ENCODE results near the gene OGDH. TPM values are rescaled to one million over a fixed set of nuclear protein-coding genes. Genes with fewer than 3 reads are reported as not detected.

Gene OGDH
- total RNA-seq, 2 donors from 2014 or later = 36.1 to 46.1 TPM

DNA sequence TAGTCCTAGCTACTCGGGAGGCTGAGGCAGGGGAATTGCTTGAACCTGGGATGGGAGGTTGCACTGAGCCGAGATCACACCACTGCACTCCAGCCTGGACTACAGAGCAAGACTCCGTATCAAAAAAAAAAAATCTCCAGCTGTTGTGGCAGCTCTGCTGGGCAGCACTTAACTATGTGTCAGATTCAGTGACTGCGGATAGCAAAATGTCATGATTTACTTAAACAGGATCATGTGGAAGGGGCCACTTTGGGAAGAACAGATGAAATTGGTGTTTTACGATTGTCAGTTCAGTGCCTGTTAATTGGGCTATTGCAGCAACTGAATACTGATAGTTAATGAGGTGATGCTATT lies 15.3 kb downstream of the OGDH start:
- no peaks in the 10 kb centered on the region for H3K36me3 ChIP-seq (replicated peaks in 1 of 2; ENCODE audit: insufficient read depth in 1 of 2, low read depth in 2 of 2)
- ATAC-seq (no peak), DNase-seq (no peak)
- no peak overlapping the region for H3K4me3 ChIP-seq
- H3K9me3 ChIP-seq = no peaks in the 10 kb centered on the region
- intact Hi-C loops (cut with DNase I) = no loop called here
- H3K27ac ChIP-seq = peak overlapping the region in 2 of 4 donors; percentile 14 to 73
- H3K4me1 ChIP-seq = peaks cover 40% of the 10 kb centered on the region
- no peaks in the 10 kb centered on the region for H3K27me3 ChIP-seq
- no peak for TF ChIP-seq POLR2A (IDR thresholded peaks at IDR 0.05)
- TF ChIP-seq, protein P1, sequence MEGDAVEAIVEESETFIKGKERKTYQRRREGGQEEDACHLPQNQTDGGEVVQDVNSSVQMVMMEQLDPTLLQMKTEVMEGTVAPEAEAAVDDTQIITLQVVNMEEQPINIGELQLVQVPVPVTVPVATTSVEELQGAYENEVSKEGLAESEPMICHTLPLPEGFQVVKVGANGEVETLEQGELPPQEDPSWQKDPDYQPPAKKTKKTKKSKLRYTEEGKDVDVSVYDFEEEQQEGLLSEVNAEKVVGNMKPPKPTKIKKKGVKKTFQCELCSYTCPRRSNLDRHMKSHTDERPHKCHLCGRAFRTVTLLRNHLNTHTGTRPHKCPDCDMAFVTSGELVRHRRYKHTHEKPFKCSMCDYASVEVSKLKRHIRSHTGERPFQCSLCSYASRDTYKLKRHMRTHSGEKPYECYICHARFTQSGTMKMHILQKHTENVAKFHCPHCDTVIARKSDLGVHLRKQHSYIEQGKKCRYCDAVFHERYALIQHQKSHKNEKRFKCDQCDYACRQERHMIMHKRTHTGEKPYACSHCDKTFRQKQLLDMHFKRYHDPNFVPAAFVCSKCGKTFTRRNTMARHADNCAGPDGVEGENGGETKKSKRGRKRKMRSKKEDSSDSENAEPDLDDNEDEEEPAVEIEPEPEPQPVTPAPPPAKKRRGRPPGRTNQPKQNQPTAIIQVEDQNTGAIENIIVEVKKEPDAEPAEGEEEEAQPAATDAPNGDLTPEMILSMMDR (IDR thresholded peaks at IDR 0.05) = no peak
- 77 to 83% methylated on average over 5 of the region's 5 CpGs for WGBS, 2 donors

DNA sequence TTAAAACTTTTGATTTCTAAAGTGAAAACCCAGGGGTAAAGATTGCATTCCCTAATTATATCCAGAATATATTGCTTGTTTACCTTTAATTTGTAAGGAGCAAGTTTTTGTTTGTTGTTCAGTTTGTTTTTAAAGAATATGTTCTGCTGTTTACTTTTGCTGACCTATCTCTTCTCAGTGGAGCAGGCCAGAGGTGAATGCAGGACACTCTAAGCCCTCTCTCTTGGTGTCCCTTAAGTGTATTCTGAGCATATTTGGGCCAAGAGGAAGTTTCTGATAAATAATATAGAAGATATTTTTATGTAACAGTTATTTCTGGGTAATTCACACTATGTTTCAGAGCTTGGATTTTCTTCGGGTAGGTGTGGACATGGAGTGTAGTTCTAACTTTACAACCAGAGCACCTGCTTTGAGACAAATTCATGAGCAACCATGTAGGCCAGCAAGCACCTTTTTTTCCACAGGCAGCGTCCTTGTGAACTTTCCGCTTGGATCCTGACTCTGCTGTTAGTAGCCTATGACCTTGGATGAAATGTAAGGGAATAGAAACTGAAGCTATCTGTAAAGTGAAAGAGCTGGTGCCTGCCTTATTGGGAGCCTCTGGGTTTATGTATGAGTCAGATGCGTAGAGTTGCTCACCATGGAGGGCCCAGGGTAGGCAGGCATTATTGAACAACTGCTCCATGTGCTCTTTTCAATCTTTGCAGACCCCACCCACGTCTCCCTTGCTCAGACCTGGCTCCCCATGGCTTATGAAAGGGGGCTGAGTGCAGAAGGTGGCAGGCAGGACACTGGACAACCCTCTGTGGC lies 16.1 kb downstream of the OGDH start:
- Histone ChIP-seq H3K4me1 (peaks cover 40% of the 10 kb centered on the region), H3K36me3 (replicated peaks in 1 of 2; ENCODE audit: insufficient read depth in 1 of 2, low read depth in 2 of 2) (no peaks in the 10 kb centered on the region), H3K9me3 (no peaks in the 10 kb centered on the region), H3K27me3 (no peaks in the 10 kb centered on the region), H3K4me3 (no peak overlapping the region), H3K27ac (peak overlapping the region; percentile 36 to 73 (median 51))
- WGBS, 2 donors = 34 to 56% methylated on average over 5 of the region's 5 CpGs
- ATAC-seq (peak; percentile 79), DNase-seq (peak in 3 of 4 donors; percentile 30 to 32 (median 31))
- intact Hi-C loops (cut with DNase I) = no loop called here
- TF ChIP-seq, protein P1 (IDR thresholded peaks at IDR 0.05) = no peak
- no peak for TF ChIP-seq POLR2A (IDR thresholded peaks at IDR 0.05)

DNA sequence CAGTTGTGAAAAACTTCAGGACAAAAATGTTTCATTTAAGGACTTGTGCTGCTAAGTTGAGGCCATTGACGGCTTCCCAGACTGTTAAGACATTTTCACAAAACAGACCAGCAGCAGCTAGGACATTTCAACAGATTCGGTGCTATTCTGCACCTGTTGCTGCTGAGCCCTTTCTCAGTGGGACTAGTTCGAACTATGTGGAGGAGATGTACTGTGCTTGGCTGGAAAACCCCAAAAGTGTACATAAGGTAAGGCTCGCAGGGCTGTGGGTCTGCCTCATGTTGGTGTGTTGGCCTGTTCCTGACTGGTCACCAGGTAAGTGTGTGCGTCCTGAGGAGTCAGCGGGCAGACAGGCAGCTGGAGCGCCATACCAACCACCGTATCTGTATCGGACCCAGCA lies 17.9 kb downstream of the OGDH start:
- Histone ChIP-seq H3K9me3 (no peaks in the 10 kb centered on the region), H3K4me1 (peaks cover 33% of the 10 kb centered on the region), H3K4me3 (no peak overlapping the region), H3K27ac (no peak overlapping the region), H3K36me3 (replicated peaks in 1 of 2; ENCODE audit: insufficient read depth in 1 of 2, low read depth in 2 of 2) (no peaks in the 10 kb centered on the region), H3K27me3 (no peaks in the 10 kb centered on the region)
- WGBS, 2 donors = 88 to 91% methylated on average over 8 of the region's 9 CpGs
- intact Hi-C loops (cut with DNase I) = no loop called here
- TF ChIP-seq, protein P1 (IDR thresholded peaks at IDR 0.05) = no peak
- no peak for TF ChIP-seq POLR2A (IDR thresholded peaks at IDR 0.05)
- no peak for ATAC-seq
- DNase-seq = no peak

DNA sequence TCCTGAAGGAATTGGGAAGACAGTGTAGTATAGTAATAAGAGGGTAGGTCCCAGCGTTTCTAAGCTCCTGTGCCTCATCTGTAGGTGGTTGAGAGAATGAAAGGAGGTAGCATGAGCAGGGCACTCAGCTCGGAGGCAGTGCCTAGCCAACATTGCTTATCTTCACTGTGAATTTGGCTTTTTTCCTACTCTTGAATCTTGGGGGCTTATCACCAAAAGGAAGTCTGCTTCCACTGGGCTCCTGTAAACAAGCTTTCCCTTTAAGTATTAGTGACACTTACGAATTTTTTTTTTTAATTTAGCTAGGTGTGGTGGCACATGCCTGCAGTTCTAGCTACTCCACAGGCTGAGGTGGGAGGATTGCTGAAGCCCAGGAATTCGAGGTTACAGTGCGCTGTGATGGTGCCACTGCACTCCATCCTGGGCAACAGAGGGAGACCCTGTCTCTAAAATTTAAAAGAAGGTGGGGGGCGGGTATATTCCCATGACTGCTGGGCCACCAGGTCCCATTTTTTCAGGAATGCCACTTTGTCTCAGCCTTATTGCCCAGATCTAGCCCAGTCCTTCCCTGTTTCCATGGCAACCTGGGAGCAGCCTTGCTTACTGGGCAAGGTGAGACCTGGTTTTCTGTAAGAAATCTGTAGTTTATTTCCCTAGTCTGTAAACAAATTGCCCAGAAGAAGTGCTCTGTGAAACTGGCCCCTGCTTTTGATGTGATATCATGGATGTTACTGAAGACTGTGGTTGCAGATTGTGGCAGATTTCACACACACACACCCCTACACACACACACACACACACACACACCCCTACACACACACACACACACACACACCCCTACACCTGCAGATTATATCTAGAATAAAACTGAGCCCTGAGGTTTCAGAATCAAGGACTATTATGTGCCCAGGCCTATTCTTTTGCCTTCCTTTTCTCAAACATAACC lies 19.4 kb downstream of the OGDH start:
- H3K36me3 ChIP-seq (replicated peaks in 1 of 2; ENCODE audit: insufficient read depth in 1 of 2, low read depth in 2 of 2) = no peaks in the 10 kb centered on the region
- no peak for TF ChIP-seq POLR2A (IDR thresholded peaks at IDR 0.05)
- TF ChIP-seq, protein P1 (IDR thresholded peaks at IDR 0.05) = no peak
- ATAC-seq = no peak

More for the DNA sequence above, 19.4 kb downstream of the OGDH start:
- Histone ChIP-seq H3K27me3 (no peaks in the 10 kb centered on the region), H3K4me3 (no peak overlapping the region), H3K4me1 (peaks cover 36% of the 10 kb centered on the region), H3K9me3 (no peaks in the 10 kb centered on the region), H3K27ac (no peak overlapping the region)
- intact Hi-C loops (cut with DNase I) = no loop called here
- no peak for DNase-seq
- 43 to 46% methylated on average over 6 of the region's 6 CpGs for WGBS, 2 donors
